GM19239 (cell line): ENCODE measurements around the gene UNC5C.

Source experiments
- DNase-seq: peaks from one replicate; pipeline ENCODE4 v3.0.0; 2011; ENCODE audit warnings: low spot score; ENCODE audit not compliant: insufficient read length
- FAIRE-seq: peaks from 2 replicates; lab custom pipeline; 2011; peaks lifted over from hg19 to GRCh38; lab: Jason Lieb, UNC

Gene UNC5C

GRCh38 chr4:95248720-95249425 lies 299.9 kb downstream of the UNC5C start:
- DNase-seq = no peak
- no peak for FAIRE-seq

- FAIRE-seq = no peak
- DNase-seq = no peak
Measured at GRCh38 chr4:95243892-95244291, 304.9 kb downstream of the UNC5C start.

- DNase-seq (no peak), FAIRE-seq (no peak)
Measured at GRCh38 chr4:95238554-95238953, 310.2 kb downstream of the UNC5C start.

- DNase-seq (no peak), FAIRE-seq (no peak)
Measured at GRCh38 chr4:95232358-95233156, 316.2 kb downstream of the UNC5C start.

GRCh38 chr4:95231681-95232080 lies 317.1 kb downstream of the UNC5C start:
- no peak for DNase-seq
- no peak for FAIRE-seq

- DNase-seq (no peak), FAIRE-seq (no peak)
Measured at GRCh38 chr4:95225849-95226248, 322.9 kb downstream of the UNC5C start.

GRCh38 chr4:95224402-95224801 lies 324.4 kb downstream of the UNC5C start:
- FAIRE-seq = no peak
- DNase-seq = no peak

GRCh38 chr4:95220205-95221175 lies 328.3 kb downstream of the UNC5C start:
- DNase-seq = no peak
- no peak for FAIRE-seq

GRCh38 chr4:95219109-95219508 lies 329.7 kb downstream of the UNC5C start:
- no peak for DNase-seq

GRCh38 chr4:95217197-95217596 lies 331.6 kb downstream of the UNC5C start:
- DNase-seq (no peak), FAIRE-seq (no peak)

More at GRCh38 chr4:95219109-95219508, 329.7 kb downstream of the UNC5C start:
- no peak for FAIRE-seq

- no peak for DNase-seq
- no peak for FAIRE-seq
Measured at GRCh38 chr4:95216636-95217035, 332.1 kb downstream of the UNC5C start.

GRCh38 chr4:95215991-95216605 lies 332.7 kb downstream of the UNC5C start:
- DNase-seq = no peak
- no peak for FAIRE-seq

- FAIRE-seq (no peak), DNase-seq (no peak)
Measured at GRCh38 chr4:95215043-95215442, 333.7 kb downstream of the UNC5C start.

GRCh38 chr4:95214408-95214807 lies 334.4 kb downstream of the UNC5C start:
- FAIRE-seq (no peak), DNase-seq (no peak)

- no peak for FAIRE-seq
- DNase-seq = no peak
Measured at GRCh38 chr4:95213366-95213765, 335.4 kb downstream of the UNC5C start.

- DNase-seq (no peak), FAIRE-seq (no peak)
Measured at GRCh38 chr4:95212692-95213091, 336.1 kb downstream of the UNC5C start.

- DNase-seq = no peak
- FAIRE-seq = no peak
Measured at GRCh38 chr4:95209927-95210326, 338.8 kb downstream of the UNC5C start.

- DNase-seq (no peak), FAIRE-seq (no peak)
Measured at GRCh38 chr4:95204873-95205272, 343.9 kb downstream of the UNC5C start.

GRCh38 chr4:95204267-95204844 lies 344.4 kb downstream of the UNC5C start:
- no peak for FAIRE-seq
- DNase-seq = no peak

GRCh38 chr4:95198961-95199360 lies 349.8 kb downstream of the UNC5C start:
- FAIRE-seq = no peak
- no peak for DNase-seq
